Retinal pigment epithelial cell (primary cell): ENCODE measurements around the gene DOCK4.
A peak's percentile ranks its signal among the peaks of the same experiment; 100 is the strongest.

Experiments
- DNase-seq: peaks from one replicate; pipeline ENCODE4 v3.0.0-alpha.2; 2010; ENCODE audit warnings: low read depth
- H3K4me3 ChIP-seq: 2 replicates; pipeline ENCODE4 v1.5.1; 2011; ENCODE audit warnings: mild to moderate bottlenecking, low read length, control low read depth, moderate library complexity
- TF ChIP-seq, protein P1 (sequence below): conservative IDR thresholded peaks from 2 replicates; pipeline ENCODE4 v1.5.1; 2011; ENCODE audit warnings: low read depth, low read length, control low read depth, inconsistent platforms

DOCK4 gene

DNA sequence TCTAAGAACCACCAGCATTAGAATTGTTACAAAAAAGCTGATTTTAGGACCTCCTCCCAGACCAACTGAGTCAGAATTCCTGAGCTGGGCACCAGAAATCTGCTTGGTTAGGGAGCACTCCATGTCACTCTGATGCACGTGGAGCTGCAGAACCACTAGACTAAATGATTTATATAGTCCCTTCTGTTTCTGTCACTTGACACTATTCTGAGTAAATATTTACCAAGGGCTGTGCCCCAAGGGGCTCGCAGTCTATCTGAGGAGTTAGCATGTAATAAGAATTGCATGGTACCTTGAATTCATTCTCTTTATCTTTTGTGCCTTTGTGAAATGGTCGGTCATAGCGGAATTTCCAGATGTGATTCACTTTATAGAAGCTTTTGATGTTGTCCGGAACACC, 447.9 kb downstream of the DOCK4 start:
- TF ChIP-seq, protein P1, sequence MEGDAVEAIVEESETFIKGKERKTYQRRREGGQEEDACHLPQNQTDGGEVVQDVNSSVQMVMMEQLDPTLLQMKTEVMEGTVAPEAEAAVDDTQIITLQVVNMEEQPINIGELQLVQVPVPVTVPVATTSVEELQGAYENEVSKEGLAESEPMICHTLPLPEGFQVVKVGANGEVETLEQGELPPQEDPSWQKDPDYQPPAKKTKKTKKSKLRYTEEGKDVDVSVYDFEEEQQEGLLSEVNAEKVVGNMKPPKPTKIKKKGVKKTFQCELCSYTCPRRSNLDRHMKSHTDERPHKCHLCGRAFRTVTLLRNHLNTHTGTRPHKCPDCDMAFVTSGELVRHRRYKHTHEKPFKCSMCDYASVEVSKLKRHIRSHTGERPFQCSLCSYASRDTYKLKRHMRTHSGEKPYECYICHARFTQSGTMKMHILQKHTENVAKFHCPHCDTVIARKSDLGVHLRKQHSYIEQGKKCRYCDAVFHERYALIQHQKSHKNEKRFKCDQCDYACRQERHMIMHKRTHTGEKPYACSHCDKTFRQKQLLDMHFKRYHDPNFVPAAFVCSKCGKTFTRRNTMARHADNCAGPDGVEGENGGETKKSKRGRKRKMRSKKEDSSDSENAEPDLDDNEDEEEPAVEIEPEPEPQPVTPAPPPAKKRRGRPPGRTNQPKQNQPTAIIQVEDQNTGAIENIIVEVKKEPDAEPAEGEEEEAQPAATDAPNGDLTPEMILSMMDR = no peak
- no peak for DNase-seq
- H3K4me3 ChIP-seq = no peak overlapping the region

DNA sequence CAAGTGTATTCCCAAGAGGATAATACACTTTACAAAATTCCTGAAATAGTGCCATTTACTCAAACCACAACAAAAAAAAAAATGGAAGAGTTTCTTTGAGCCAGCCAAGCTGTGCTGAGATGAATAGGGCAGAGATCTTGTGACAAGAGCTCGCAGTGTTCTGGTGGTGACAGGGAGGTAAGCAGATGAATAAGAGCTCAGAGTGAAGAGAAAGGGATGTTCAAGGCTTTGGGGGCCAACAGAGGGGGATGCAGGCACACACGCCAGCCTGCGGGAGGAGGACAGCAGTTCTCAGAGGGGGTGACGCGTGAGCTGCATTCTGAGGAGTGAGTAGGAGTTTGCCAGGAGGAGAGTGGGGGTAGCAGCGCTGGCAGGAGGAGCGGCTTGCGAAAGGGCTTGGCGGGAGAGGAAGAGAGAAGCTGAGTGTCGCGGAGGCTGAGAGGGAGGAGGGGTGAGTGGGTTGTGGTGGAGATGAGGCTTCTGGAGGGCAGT, 449.5 kb downstream of the DOCK4 start:
- no peak overlapping the region for H3K4me3 ChIP-seq
- TF ChIP-seq, protein P1 = no peak
- DNase-seq = no peak

DNA sequence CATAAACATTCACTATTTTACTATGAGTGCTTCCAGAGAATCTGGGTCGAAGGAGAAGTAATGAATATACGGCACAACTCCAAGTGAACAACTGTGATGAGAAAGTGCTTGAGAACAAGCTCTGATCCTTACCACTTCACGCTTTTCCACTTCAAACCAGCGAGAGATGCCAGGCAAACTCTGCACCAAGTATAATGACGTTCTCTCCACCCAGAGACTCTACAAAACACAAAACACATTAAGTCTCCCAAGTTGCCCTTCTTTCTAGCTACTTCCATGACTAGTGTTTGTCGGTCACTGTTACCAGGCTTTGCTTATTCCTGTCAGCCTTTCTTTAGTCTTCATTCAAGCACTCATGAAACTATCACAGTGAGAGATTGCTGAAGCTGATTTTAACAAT, 450.8 kb downstream of the DOCK4 start:
- no peak overlapping the region for H3K4me3 ChIP-seq
- DNase-seq = no peak
- TF ChIP-seq, protein P1 = no peak

DNA sequence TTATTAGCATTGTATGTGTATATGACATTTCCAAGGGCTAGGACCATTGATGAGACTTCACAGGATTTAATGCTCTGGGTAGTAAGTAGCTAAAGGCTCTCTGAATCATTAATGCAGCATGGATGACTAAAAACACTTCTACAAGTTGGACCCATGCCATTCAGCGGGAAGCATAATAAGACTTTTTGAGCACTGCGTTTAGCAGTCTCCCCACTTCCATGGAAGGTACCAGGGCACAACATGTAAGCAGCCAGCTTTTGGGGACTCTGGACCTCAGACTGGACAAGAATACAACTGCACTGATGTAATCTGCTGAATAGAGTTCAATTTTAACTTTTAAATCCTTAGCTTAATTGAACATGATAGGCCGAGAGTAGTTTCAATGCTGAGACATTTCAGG, 452.2 kb downstream of the DOCK4 start:
- no peak for DNase-seq
- TF ChIP-seq, protein P1 = no peak
- no peak overlapping the region for H3K4me3 ChIP-seq

DNA sequence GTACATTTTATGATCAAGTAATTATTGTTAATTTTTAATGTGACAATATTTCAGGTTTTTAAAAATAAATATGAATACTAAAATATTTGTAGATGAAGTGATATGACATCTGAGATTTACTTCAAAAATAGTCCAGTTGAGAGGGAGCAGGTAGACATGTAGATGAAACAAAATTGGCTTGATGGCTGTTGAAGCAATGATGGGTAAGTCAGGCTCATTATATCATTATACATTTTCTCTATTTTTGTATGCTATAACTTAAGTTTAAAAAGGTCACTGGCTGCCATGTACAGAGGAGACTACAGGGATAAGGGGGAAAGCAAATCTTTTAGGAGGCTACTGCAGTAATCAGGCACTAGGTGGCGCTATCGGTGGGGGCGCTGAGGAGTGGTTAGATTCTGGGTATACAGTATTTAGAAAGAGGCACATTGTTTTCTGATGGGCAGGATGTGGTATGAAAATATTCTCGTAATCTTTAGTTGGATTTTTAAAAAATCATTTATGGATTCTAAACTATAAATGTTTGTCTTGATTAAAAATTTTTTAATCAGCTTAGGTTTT, 454.1 kb downstream of the DOCK4 start:
- TF ChIP-seq, protein P1 = peak; percentile 96
- H3K4me3 ChIP-seq = no peak overlapping the region
- no peak for DNase-seq

DNA sequence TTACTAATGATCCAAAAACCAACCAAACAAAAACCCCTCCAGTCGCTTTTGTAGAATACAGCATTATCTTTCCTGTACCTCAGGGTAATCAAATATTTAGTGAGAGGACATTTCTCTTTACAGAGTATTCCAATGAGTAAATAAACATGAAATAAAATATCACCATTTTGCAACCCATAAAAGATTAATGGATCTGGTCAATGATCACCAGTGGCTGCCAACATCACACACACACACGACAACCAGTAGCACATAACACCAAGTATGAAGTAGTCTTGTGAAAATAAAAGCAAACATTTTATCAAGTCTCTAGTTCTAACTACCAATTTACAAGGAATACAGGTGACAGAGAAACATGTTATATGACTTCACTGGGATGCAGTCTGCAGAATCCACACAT, 455.3 kb downstream of the DOCK4 start:
- TF ChIP-seq, protein P1 = no peak
- DNase-seq = no peak

DNA sequence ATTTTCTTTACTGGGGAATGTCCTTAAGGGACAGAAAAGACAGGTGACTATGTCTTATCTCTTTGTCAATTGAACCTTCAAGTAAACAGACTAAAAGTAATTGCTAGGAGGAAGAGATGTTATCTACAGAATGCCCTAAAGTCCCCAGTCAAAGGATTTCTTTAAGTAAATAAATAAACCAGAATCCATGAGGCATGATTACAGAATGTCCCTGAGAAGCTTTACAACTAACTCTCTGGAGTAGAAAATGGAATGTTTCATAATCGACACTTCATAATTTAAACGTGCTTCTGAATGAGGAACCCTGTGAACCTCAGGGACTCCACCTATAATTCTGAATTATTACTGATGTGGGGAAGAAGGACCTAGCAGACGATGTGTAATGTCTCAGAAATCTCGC, 456.0 kb downstream of the DOCK4 start:
- H3K4me3 ChIP-seq = no peak overlapping the region
- no peak for DNase-seq
- TF ChIP-seq, protein P1 = no peak

More for the DNA sequence above, 455.3 kb downstream of the DOCK4 start:
- H3K4me3 ChIP-seq = no peak overlapping the region
